ENCODE results near the gene SCYGR2.

SCYGR2 gene

GRCh38 chr2:227576812-227577211, 21.9 kb upstream of the SCYGR2 start:
- H3K4me3 ChIP-seq (ENCODE audit: low read depth, low read length), result no peak overlapping the region
- no peak for TF ChIP-seq CTCF (IDR thresholded peaks at IDR 0.05; ENCODE audit: low read depth, low read length)

- TF ChIP-seq CTCF (IDR thresholded peaks at IDR 0.05; ENCODE audit: low read depth, low read length), result no peak
- no peak overlapping the region for H3K4me3 ChIP-seq (ENCODE audit: low read depth, low read length)
Measured at GRCh38 chr2:227577555-227577954, 21.1 kb upstream of the SCYGR2 start.

GRCh38 chr2:227578642-227579041, 20.1 kb upstream of the SCYGR2 start:
- H3K4me3 ChIP-seq (ENCODE audit: low read depth, low read length), result no peak overlapping the region
- TF ChIP-seq CTCF (IDR thresholded peaks at IDR 0.05; ENCODE audit: low read depth, low read length), result no peak

- TF ChIP-seq CTCF (IDR thresholded peaks at IDR 0.05; ENCODE audit: low read depth, low read length), result no peak
- H3K4me3 ChIP-seq (ENCODE audit: low read depth, low read length), result no peak overlapping the region
Measured at GRCh38 chr2:227579791-227580190, 18.9 kb upstream of the SCYGR2 start.

- H3K4me3 ChIP-seq (ENCODE audit: low read depth, low read length), result no peak overlapping the region
- no peak for TF ChIP-seq CTCF (IDR thresholded peaks at IDR 0.05; ENCODE audit: low read depth, low read length)
Measured at GRCh38 chr2:227582369-227582768, 16.3 kb upstream of the SCYGR2 start.

- no peak for TF ChIP-seq CTCF (IDR thresholded peaks at IDR 0.05; ENCODE audit: low read depth, low read length)
- H3K4me3 ChIP-seq (ENCODE audit: low read depth, low read length), result no peak overlapping the region
Measured at GRCh38 chr2:227592694-227593387, 5.9 kb upstream of the SCYGR2 start.

GRCh38 chr2:227595797-227596196, 2.9 kb upstream of the SCYGR2 start:
- no peak overlapping the region for H3K4me3 ChIP-seq (ENCODE audit: low read depth, low read length)
- no peak for TF ChIP-seq CTCF (IDR thresholded peaks at IDR 0.05; ENCODE audit: low read depth, low read length)

Data from WI38 (cell line).